NB4 (cell line): ENCODE measurements around the gene GLYATL1B.

Source experiments
- POLR2A ChIP-seq: IDR thresholded peaks from 2 replicates; pipeline ENCODE4 v1.6.1; 2011; ENCODE audit warnings: mild to moderate bottlenecking; ENCODE audit not compliant: insufficient read length; ENCODE audit errors: extremely low read depth
- TF ChIP-seq, protein P1 (sequence below): IDR thresholded peaks from one replicate; pipeline ENCODE4 v1.5.1; 2012; ENCODE audit warnings: low read depth, low read length

DNA sequence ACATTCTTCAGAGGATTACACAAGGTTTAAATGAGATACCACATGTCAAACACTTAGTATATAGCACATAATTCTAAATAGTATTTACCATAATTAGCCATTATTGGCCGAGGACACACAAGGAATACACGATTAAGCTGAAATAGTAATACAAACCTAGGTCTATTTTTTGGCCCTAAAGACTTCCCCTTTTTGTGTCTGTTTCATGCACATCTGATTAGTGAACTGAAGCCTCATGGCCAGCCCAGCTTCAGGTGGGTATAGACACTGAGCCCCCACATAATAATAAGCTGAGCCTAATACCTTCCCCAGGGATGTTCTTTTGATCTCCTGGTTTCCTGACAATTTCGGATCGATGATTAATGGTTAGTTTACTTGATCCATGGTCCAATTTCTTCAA, 2.1 kb downstream of the GLYATL1B start:
- TF ChIP-seq, protein P1, sequence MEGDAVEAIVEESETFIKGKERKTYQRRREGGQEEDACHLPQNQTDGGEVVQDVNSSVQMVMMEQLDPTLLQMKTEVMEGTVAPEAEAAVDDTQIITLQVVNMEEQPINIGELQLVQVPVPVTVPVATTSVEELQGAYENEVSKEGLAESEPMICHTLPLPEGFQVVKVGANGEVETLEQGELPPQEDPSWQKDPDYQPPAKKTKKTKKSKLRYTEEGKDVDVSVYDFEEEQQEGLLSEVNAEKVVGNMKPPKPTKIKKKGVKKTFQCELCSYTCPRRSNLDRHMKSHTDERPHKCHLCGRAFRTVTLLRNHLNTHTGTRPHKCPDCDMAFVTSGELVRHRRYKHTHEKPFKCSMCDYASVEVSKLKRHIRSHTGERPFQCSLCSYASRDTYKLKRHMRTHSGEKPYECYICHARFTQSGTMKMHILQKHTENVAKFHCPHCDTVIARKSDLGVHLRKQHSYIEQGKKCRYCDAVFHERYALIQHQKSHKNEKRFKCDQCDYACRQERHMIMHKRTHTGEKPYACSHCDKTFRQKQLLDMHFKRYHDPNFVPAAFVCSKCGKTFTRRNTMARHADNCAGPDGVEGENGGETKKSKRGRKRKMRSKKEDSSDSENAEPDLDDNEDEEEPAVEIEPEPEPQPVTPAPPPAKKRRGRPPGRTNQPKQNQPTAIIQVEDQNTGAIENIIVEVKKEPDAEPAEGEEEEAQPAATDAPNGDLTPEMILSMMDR = no peak
- no peak for TF ChIP-seq POLR2A
